Fibroblast of lung (primary cell): Measurements from ENCODE around the gene RHBDF2.
A peak's percentile ranks its signal among the peaks of the same experiment; 100 is the strongest.

Source experiments
- CTCF ChIP-seq, 2 donors: IDR thresholded peaks in 1 of 2; conservative IDR thresholded peaks in 1 of 2; 1 replicate in 1 of 2; 2 replicates in 1 of 2; pipeline ENCODE4 v1.5.1; 2011 to 2012; ENCODE audit warnings: low read length in 2 of 2, control low read depth in 1 of 2, inconsistent platforms in 1 of 2, low read depth in 1 of 2, mild to moderate bottlenecking in 1 of 2
- EZH2 ChIP-seq: IDR thresholded peaks from 2 replicates; pipeline ENCODE4 v1.5.1; 2012; ENCODE audit warnings: low read length, control low read depth, mild to moderate bottlenecking; ENCODE audit errors: missing control alignments

DNA sequence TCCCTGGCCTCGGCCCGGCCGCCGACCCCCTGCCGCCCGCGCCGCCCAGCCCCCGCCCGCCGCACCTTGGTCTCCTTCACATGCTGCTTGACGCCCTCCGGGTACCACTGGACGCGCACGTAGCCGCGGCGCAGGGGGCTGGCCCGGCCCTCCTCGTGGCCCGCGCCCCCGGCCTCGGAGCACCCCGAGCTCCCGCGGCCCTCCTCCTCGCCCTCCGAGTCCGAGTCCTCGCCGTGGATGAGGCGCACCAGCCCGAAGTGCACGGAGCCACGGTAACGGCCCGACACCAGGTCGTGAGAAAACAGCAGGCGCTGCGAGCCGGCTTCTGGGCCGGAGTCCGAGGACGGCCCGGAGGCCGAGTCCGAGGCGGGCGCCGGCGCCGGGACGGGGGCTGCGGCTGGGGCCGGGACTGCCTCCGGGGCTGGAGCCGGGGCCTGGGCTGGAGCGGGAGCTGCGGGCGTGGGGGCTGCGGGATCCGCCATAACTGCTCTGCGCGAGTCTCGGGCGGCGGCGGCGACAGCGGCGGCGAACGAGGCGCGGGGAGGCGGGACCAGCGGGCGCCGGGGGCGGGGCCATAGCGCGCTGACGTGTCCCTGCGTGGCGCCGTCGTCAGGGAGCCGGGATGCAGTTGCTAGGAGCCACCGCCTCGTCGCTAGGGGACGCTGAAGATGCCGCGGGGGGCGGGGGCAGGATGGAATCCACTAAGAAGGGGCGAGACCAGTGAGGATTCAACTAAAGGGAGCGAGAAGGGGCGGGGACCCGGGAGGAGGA, 48.4 kb downstream of the RHBDF2 start, which contains the start of gene UBE2O:
- TF ChIP-seq CTCF (conservative IDR thresholded peaks at IDR 0.05 in 1 of 2, IDR thresholded peaks at IDR 0.05 in 1 of 2; ENCODE audit: low read depth in 1 of 2, low read length in 2 of 2) (peak; percentile 24 to 36), EZH2 (no peak)
